Esophagus squamous epithelium (tissue), 5 donors: ENCODE results near the gene DDX20. TPM values are rescaled to one million over a fixed set of nuclear protein-coding genes. Genes with fewer than 3 reads are reported as not detected.

ENCODE experiments used
- DNase-seq: peaks from one replicate; lab custom pipeline; 2025; lab: John Stamatoyannopoulos, UW
- H3K27ac ChIP-seq, 4 donors: fragments of 200-600 bp; sonication (generic); one replicate each; pipeline ENCODE4 v1.5.1; 2016 to 2019; ENCODE audit warnings: mild to moderate bottlenecking in 1 of 4
- H3K27me3 ChIP-seq, 4 donors: fragments of 200-600 bp; sonication (generic); 1 replicate in 3 of 4; 2 replicates in 1 of 4; pipeline versions ENCODE4 v1.5.1 to v1.6.0; 2017 to 2021; ENCODE audit warnings: antibody characterized with exemption in 1 of 4
- H3K36me3 ChIP-seq, 3 donors: fragments of 200-600 bp; sonication (generic); one replicate each; pipeline ENCODE4 v1.5.1; 2016 to 2019
- H3K4me1 ChIP-seq, 3 donors: fragments of 200-600 bp; sonication (generic); one replicate each; pipeline ENCODE4 v1.5.1; 2017 to 2019
- H3K4me3 ChIP-seq, 4 donors: fragments of 200-600 bp; sonication (generic); 1 replicate in 3 of 4; 2 replicates in 1 of 4; pipeline ENCODE4 v1.5.1; 2016 to 2019; ENCODE audit warnings: mild to moderate bottlenecking in 2 of 4, moderate library complexity in 1 of 4
- H3K9me3 ChIP-seq, 3 donors: fragments of 200-600 bp; sonication (generic); one replicate each; pipeline ENCODE4 v1.5.1; 2016 to 2019
- POLR2A ChIP-seq, 4 donors: fragments of 450-650 bp; IDR thresholded peaks; one replicate each; pipeline ENCODE4 v1.6.1; 2017; ENCODE audit warnings: antibody characterized with exemption in 4 of 4, mild to moderate bottlenecking in 4 of 4, moderate library complexity in 3 of 4
- WGBS, 2 donors: methylation state at CpG; one replicate each; pipeline ENCODE4 v1.1.5; 2018; 5-methylcytosine and 5-hydroxymethylcytosine counted together
- intact Hi-C: fragments of 100-400 bp; cut with DNase I; formaldehyde crosslinking; loops from one replicate; pipeline ENCODE4 v1.15.0; 2022
- total RNA-seq, 4 donors: library from RNA; depleted of rRNA; stranded (reverse); fragments of >200 nt; gene quantifications; one replicate each; pipeline ENCODE4 v1.1.0, GENCODE V29; 2016
- TF ChIP-seq, protein P1 (sequence below), 6 experiments: fragments of 450-650 bp in 4 of 6; fragments of 200-600 bp in 2 of 6; sonication (generic) in 2 of 6; IDR thresholded peaks; one replicate each; pipeline ENCODE4 v1.5.1; 2016 to 2019; ENCODE audit warnings: antibody characterized with exemption in 6 of 6, mild to moderate bottlenecking in 4 of 6, moderate library complexity in 4 of 6
- donor health status: DM: yes; HTN: yes; CAD: no.

Gene DDX20
- total RNA-seq, 4 donors from 2014 or later: 7.2 to 23.8 (median 11.5) TPM

DNA sequence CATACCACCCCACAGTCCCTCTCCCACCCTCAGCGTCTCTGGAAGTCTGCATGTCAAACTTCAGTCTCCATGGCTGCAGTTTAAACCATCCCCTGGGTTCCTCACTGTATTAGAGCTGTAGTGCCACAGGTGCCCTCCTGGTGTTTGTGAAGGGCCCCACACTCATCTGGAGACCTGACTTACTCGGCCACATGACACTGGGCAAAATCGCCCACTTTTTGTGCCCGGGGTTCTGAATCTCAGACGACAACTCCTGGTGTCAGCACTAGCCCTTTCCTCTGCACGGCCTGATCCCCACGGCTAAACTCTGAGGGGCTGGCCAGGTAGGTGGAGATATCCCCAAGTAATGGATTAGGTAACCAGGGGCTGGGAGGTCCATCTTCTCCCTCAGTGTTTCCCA, 23.0 kb upstream of the DDX20 start:
- Histone ChIP-seq H3K4me1 (peaks cover 19 to 85% (median 44%) of the 10 kb centered on the region in 3 donors), H3K9me3 (no peaks in the 10 kb centered on the region), H3K36me3 (peaks cover 0 to 5% (median 0%) of the 10 kb centered on the region in 3 donors), H3K27ac (peak overlapping the region; percentile 52 to 90 (median 70)), H3K27me3 (no peaks in the 10 kb centered on the region), H3K4me3 (no peak overlapping the region)
- TF ChIP-seq POLR2A (IDR thresholded peaks at IDR 0.05): no peak
- TF ChIP-seq, protein P1, sequence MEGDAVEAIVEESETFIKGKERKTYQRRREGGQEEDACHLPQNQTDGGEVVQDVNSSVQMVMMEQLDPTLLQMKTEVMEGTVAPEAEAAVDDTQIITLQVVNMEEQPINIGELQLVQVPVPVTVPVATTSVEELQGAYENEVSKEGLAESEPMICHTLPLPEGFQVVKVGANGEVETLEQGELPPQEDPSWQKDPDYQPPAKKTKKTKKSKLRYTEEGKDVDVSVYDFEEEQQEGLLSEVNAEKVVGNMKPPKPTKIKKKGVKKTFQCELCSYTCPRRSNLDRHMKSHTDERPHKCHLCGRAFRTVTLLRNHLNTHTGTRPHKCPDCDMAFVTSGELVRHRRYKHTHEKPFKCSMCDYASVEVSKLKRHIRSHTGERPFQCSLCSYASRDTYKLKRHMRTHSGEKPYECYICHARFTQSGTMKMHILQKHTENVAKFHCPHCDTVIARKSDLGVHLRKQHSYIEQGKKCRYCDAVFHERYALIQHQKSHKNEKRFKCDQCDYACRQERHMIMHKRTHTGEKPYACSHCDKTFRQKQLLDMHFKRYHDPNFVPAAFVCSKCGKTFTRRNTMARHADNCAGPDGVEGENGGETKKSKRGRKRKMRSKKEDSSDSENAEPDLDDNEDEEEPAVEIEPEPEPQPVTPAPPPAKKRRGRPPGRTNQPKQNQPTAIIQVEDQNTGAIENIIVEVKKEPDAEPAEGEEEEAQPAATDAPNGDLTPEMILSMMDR (IDR thresholded peaks at IDR 0.05): no peak
- intact Hi-C loops: no loop called here
- no peak for DNase-seq
- 81 to 90% methylated on average over 3 to 7 of the region's 7 CpGs for WGBS, 2 donors

DNA sequence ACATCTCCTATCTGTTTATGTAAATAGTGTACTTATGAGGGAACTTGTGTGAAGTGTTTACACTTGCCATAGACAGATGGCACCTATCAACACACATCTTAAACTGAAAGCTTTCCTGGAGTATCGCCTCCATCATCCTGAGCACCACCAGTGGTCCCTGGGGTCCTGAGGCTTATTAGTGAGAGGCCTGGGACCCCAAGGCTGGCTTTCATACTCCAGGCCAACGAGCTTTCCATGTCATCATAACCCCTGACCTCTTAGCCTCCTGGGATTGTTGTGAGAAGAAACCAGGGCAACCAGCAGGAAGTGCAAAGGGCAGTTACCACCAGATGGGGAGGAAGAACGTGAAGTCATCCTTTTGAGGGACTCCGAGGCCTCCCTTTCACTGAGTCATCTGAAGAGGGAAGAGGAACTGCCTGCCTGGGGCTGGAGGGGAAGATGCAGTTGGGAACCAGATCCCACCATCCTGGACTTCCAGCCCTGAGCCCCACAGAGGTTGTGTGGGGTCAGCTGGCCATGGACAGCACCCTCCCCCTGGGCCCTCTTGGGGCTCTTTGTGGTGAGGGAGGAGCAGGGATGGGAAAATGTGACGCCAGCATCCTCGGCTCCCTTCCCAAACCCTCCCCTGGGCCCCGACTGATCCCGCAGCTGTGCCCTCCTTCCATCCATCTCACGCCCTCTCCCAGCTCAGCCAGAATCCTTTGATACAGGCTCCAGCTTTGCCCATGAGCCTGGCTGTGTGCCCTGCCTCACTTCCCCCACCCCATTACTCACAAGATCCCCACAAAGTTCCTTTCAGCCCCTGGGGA, 22.3 kb upstream of the DDX20 start:
- intact Hi-C loops: no loop called here
- Histone ChIP-seq H3K27ac (peak overlapping the region; percentile 52 to 90 (median 70)), H3K4me1 (peaks cover 25 to 92% (median 47%) of the 10 kb centered on the region in 3 donors), H3K4me3 (peak overlapping the region in 1 of 4 donors; percentile 17), H3K27me3 (no peaks in the 10 kb centered on the region), H3K9me3 (no peaks in the 10 kb centered on the region), H3K36me3 (peaks cover 0 to 5% (median 0%) of the 10 kb centered on the region in 3 donors)
- TF ChIP-seq, protein P1 (IDR thresholded peaks at IDR 0.05): no peak
- no peak for TF ChIP-seq POLR2A (IDR thresholded peaks at IDR 0.05)
- 39 to 40% methylated on average over 4 of the region's 9 CpGs for WGBS, 2 donors
- no peak for DNase-seq

DNA sequence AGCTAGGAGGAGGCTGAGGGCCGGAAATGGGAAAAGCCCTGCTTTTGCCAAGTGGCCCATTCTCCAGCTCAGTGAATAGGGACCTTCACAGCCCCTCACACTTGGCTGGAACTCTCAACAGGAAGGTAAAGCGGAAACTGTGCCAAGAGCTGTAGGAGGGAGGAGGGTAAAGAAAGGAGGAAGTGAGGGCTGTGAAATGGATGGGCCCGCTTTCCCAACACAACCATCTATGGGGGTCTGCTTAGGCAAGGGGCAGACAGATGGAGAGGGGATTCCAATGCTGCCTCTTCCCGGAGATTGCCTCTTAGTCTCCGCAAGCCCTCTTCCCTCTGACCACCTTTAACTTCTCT, 21.7 kb upstream of the DDX20 start:
- intact Hi-C loops: no loop called here
- peaks cover 0 to 5% (median 0%) of the 10 kb centered on the region in 3 donors for H3K36me3 ChIP-seq
- peaks cover 25 to 92% (median 47%) of the 10 kb centered on the region in 3 donors for H3K4me1 ChIP-seq
- H3K27me3 ChIP-seq: no peaks in the 10 kb centered on the region
- H3K4me3 ChIP-seq: peak overlapping the region in 1 of 4 donors; percentile 17
- H3K27ac ChIP-seq: peak overlapping the region; percentile 52 to 90 (median 70)
- DNase-seq: no peak
- H3K9me3 ChIP-seq: no peaks in the 10 kb centered on the region
- 54 to 58% methylated on average over 4 to 5 of the region's 5 CpGs for WGBS, 2 donors
- TF ChIP-seq, protein P1 (IDR thresholded peaks at IDR 0.05): no peak
- no peak for TF ChIP-seq POLR2A (IDR thresholded peaks at IDR 0.05)

DNA sequence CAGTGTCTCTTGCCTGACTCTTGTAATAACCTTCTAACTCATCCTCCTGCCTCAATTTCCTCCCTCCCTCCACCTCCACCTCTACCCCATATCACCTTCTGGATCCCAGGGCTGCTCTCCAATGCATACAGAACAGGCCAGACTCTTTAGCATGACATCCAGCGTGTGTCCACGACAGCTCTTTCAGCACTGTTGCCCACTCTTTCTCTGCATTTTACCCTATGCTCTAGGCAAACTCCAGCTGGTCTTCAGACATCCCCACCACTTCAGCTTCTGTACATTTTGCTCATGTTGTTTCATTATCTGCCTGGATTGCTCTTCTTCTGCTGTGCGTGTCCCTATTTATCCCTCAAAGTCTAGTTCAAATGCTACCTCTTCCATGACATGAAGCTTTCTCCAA, 21.3 kb upstream of the DDX20 start:
- H3K4me1 ChIP-seq: peaks cover 25 to 91% (median 47%) of the 10 kb centered on the region in 3 donors
- peak overlapping the region in 3 of 4 donors; percentile 61 to 90 (median 78) for H3K27ac ChIP-seq
- DNase-seq: no peak
- 73 to 85% methylated on average over 3 of the region's 3 CpGs for WGBS, 2 donors
- H3K9me3 ChIP-seq: no peaks in the 10 kb centered on the region
- intact Hi-C loops: no loop called here
- no peaks in the 10 kb centered on the region for H3K27me3 ChIP-seq
- H3K36me3 ChIP-seq: peaks cover 0 to 5% (median 0%) of the 10 kb centered on the region in 3 donors
- H3K4me3 ChIP-seq: no peak overlapping the region
- TF ChIP-seq, protein P1 (IDR thresholded peaks at IDR 0.05): no peak
- no peak for TF ChIP-seq POLR2A (IDR thresholded peaks at IDR 0.05)

DNA sequence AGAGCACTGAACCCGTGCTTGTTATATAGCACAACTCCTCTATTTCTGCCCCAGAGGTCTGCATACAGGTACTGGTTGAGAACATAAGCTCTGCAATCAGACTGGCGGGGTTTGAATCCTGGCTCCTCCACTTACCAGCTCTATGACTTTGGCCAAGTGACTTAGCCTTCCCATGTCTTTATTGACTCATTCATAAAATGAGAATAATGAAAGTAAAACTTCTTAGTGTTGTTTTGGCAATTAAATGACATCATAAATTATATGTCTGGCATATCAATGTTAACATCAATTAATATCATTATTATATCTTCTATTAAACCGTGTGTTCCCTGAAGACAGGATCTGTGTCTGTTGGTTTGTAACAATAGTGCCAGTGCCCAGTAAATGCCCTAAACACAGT, 20.8 kb upstream of the DDX20 start:
- H3K9me3 ChIP-seq: no peaks in the 10 kb centered on the region
- H3K36me3 ChIP-seq: peaks cover 0 to 5% (median 0%) of the 10 kb centered on the region in 3 donors
- 72 to 79% methylated on average over 3 of the region's 3 CpGs for WGBS, 2 donors
- no peak overlapping the region for H3K4me3 ChIP-seq
- peak overlapping the region in 3 of 4 donors; percentile 61 to 90 (median 78) for H3K27ac ChIP-seq
- no peak for DNase-seq
- TF ChIP-seq POLR2A (IDR thresholded peaks at IDR 0.05): no peak
- TF ChIP-seq, protein P1 (IDR thresholded peaks at IDR 0.05): no peak
- intact Hi-C loops: no loop called here
- peaks cover 26 to 91% (median 45%) of the 10 kb centered on the region in 3 donors for H3K4me1 ChIP-seq
- no peaks in the 10 kb centered on the region for H3K27me3 ChIP-seq
